Measurements from ENCODE around the gene LYPLAL1.
A peak's percentile ranks its signal among the peaks of the same experiment; 100 is the strongest.
"Not testable (repeated sequence)": the region's sequence is repeated elsewhere in the genome, so short reads cannot be mapped to it uniquely, and the experiment has no call there.

The LYPLAL1 gene

DNA sequence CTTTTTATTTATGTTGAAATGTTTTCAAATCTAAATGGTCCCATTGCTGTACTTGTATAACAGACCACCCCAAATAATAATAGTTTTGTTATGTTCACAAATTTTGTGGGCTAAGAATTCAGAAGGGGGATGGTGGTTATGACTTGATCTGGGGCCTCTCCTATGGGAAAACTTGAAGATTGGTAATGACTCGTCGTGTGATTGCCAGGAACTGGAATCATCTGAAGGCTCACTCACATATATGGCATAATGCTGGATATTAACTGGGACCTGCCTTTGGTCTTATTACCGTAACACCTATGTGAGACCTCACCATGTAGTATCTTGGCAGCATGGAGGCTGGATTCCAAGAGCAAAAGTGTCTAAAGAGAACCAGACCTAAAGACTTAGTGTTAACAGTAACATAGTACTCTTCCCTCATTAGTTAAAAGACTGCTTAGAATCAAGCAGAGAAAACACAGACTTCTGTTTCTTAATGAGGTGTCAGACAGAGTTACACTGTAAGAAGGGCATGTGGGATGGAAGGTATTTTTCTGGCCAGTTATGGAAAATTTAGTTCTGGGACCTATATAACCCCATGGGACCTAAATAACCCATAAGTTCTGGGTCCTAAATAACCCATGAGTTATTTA is 11.9 kb downstream of the LYPLAL1 start:
- no peaks in the 10 kb centered on the region for H3K36me3 ChIP-seq (ENCODE audit: insufficient read depth, low read length)
- peaks cover 17% of the 10 kb centered on the region for H3K4me1 ChIP-seq (ENCODE audit: control insufficient read depth, insufficient read depth, low read length)
- H3K9ac ChIP-seq (ENCODE audit: low read depth, low read length) = no peak overlapping the region
- H3K4me2 ChIP-seq (ENCODE audit: low read length) = no peak overlapping the region
- H3K27me3 ChIP-seq (ENCODE audit: control insufficient read depth, insufficient read depth, low read length) = no peaks in the 10 kb centered on the region
- no peak overlapping the region for H3K4me3 ChIP-seq (ENCODE audit: low read length)
- peaks cover 5% of the 10 kb centered on the region for H3K9me3 ChIP-seq (replicated peaks; ENCODE audit: low read length)

DNA sequence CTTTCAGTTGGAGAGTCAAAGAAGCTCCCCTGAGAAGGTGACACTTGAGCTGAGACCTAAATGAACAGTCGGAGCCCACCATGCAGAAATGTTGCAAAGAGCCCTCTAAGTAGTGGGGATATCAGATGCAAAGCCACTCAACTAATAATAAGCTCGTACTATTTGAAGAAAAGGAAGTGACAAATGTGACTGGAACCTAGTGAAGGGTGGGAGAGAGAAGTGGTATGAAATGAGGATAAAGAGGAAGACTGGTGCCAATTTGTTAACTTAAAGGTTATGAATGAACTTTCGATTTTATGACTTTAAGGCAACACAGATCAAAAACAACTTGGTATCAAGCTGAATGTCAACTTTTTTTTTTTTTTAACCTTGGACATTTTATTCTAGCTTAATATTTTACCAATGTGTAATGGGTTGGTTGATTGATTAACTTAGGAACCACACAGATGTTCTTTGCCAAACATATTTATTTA is 14.7 kb downstream of the LYPLAL1 start:
- Histone ChIP-seq H3K27me3 (ENCODE audit: control insufficient read depth, insufficient read depth, low read length) (no peaks in the 10 kb centered on the region), H3K9me3 (replicated peaks; ENCODE audit: low read length) (peaks cover 5% of the 10 kb centered on the region), H3K4me3 (ENCODE audit: low read length) (no peak overlapping the region), H3K36me3 (ENCODE audit: insufficient read depth, low read length) (no peaks in the 10 kb centered on the region), H3K4me1 (ENCODE audit: control insufficient read depth, insufficient read depth, low read length) (peaks cover 17% of the 10 kb centered on the region), H3K9ac (ENCODE audit: low read depth, low read length) (no peak overlapping the region), H3K4me2 (ENCODE audit: low read length) (no peak overlapping the region)

DNA sequence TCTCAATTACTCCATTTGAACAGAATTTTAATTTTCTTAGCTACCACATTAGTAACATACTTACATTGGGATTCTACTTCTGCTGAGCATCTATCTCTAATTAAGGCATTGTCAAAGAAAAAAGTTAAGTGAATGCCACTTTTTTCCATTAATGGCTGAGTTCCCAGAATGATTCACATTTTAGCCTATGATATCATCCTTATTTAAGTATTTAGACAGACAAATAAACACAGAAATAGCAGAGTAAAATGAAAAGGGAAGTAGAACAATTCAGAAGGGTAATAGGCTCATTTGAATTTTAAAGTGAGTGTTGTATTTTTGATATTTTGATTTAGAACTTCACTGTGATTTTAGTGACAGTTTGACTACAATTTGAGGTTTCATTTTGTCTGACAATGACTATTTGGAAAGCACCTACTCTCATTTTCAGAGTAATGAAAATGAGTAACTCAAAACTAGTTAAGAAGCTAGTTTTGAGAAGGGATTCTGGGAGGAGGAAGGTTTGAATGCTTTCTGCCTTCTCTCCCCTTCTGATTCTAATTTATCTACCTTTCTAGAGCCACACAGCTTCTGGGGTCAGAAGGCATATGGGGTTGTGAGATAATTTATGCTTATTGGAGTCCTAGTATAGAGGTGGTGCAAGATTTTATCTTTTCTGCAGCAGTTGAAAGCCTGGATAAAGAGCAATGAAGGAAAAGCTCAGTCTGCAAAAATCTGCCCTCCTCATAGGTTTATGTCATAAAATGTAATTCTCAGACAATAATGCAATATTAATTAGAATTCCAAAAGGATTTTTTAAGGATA is 15.5 kb downstream of the LYPLAL1 start:
- Histone ChIP-seq H3K9me3 (replicated peaks; ENCODE audit: low read length) (peaks cover 5% of the 10 kb centered on the region), H3K36me3 (ENCODE audit: insufficient read depth, low read length) (no peaks in the 10 kb centered on the region), H3K4me2 (ENCODE audit: low read length) (peak overlapping the region; percentile 63), H3K4me1 (ENCODE audit: control insufficient read depth, insufficient read depth, low read length) (peaks cover 17% of the 10 kb centered on the region), H3K4me3 (ENCODE audit: low read length) (no peak overlapping the region), H3K9ac (ENCODE audit: low read depth, low read length) (peak overlapping the region; percentile 11), H3K27me3 (ENCODE audit: control insufficient read depth, insufficient read depth, low read length) (no peaks in the 10 kb centered on the region)

DNA sequence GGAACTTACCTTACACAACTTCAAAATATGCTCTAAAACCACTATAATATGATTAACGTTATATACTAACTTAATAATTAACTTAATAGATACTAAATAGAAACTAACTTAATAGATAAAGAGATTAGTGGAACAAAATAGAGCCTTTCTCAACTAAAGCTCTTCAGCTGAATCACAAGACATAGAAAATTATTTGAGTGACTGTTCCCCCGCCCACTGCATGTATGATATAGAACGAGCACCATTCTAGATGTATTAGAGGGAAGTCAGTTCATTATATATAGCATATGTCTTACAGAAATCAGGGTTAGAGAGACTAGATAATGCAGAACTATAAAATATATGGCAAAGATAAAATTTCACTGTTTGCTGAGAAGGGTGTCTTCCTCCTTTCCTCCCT is 16.3 kb downstream of the LYPLAL1 start:
- Histone ChIP-seq H3K4me2 (ENCODE audit: low read length) (no peak overlapping the region), H3K4me1 (ENCODE audit: control insufficient read depth, insufficient read depth, low read length) (peaks cover 17% of the 10 kb centered on the region), H3K36me3 (ENCODE audit: insufficient read depth, low read length) (no peaks in the 10 kb centered on the region), H3K27me3 (ENCODE audit: control insufficient read depth, insufficient read depth, low read length) (no peaks in the 10 kb centered on the region), H3K9ac (ENCODE audit: low read depth, low read length) (no peak overlapping the region), H3K4me3 (ENCODE audit: low read length) (no peak overlapping the region), H3K9me3 (replicated peaks; ENCODE audit: low read length) (no peaks in the 10 kb centered on the region)

DNA sequence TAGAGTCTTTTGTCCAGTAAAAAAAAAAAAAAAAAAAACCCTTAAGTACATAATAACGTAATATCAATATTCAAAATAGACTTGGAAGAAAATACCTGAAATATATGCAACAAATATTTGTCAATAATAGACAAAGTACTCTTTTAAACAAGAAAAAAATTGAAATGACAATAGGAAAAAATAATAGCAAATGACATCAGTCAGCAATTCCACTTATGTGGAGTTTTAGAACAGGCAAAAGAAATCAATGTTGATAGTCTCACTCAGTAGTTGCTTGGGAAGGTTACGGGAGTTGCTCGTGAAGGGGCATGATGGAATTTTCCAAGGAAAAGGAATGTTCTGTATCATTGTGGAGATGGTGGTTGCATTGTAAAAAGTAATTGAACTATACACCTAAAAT is 16.9 kb downstream of the LYPLAL1 start:
- no peaks in the 10 kb centered on the region for H3K36me3 ChIP-seq (ENCODE audit: insufficient read depth, low read length)
- no peak overlapping the region for H3K4me2 ChIP-seq (ENCODE audit: low read length)
- peaks cover 17% of the 10 kb centered on the region for H3K4me1 ChIP-seq (ENCODE audit: control insufficient read depth, insufficient read depth, low read length)
- H3K9ac ChIP-seq (ENCODE audit: low read depth, low read length) = no peak overlapping the region
- no peaks in the 10 kb centered on the region for H3K9me3 ChIP-seq (replicated peaks; ENCODE audit: low read length)
- no peak overlapping the region for H3K4me3 ChIP-seq (ENCODE audit: low read length)
- no peaks in the 10 kb centered on the region for H3K27me3 ChIP-seq (ENCODE audit: control insufficient read depth, insufficient read depth, low read length)

DNA sequence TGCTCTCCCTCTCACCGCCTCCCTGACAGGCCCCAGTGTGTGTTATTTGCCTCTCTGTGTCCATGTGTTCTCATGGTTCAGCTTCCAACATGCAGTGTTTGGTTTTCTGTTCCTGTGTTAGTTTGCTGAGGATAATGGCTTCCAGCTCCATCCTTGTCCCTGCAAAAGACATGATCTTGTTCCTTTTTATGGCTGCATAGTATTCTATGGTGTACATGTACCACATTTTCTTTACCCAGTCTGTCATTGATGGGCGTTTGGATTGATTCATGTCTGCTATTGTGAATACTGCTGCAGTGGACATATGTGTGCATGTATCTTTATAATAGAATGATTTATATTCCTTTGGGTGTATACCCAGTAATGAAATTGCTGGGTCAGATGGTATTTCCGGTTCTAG is 22.2 kb downstream of the LYPLAL1 start:
- H3K4me3 ChIP-seq (ENCODE audit: low read length); H3K9ac ChIP-seq (ENCODE audit: low read depth, low read length); H3K4me2 ChIP-seq (ENCODE audit: low read length); H3K9me3 ChIP-seq (replicated peaks; ENCODE audit: low read length); H3K27me3 ChIP-seq (ENCODE audit: control insufficient read depth, insufficient read depth, low read length); H3K4me1 ChIP-seq (ENCODE audit: control insufficient read depth, insufficient read depth, low read length): not testable (repeated sequence)
- peaks cover 11% of the 10 kb centered on the region for H3K36me3 ChIP-seq (ENCODE audit: insufficient read depth, low read length)

DNA sequence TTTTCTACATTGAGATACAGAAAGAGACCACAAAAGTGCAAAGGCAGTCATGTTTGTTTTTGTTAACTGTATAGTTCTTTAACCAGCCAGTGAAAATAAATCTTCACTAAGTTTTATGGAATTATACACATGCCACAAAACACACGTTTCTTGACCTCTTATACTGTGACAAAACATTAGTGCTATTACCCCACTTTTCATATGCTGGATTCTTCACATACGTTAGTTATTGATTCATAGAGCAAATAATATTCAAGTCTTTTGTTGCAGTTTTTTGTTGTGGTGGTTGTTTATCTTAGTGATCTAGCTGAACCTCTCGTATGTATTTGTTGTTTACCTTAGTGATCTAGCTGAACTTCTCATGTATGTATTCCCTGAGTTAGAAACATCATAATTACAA is 28.0 kb downstream of the LYPLAL1 start:
- H3K4me2 ChIP-seq (ENCODE audit: low read length) = no peak overlapping the region
- H3K9me3 ChIP-seq (replicated peaks; ENCODE audit: low read length) = no peaks in the 10 kb centered on the region
- H3K9ac ChIP-seq (ENCODE audit: low read depth, low read length) = no peak overlapping the region
- H3K4me3 ChIP-seq (ENCODE audit: low read length) = no peak overlapping the region
- no peaks in the 10 kb centered on the region for H3K27me3 ChIP-seq (ENCODE audit: control insufficient read depth, insufficient read depth, low read length)
- H3K4me1 ChIP-seq (ENCODE audit: control insufficient read depth, insufficient read depth, low read length) = no peaks in the 10 kb centered on the region
- peaks cover 5% of the 10 kb centered on the region for H3K36me3 ChIP-seq (ENCODE audit: insufficient read depth, low read length)

DNA sequence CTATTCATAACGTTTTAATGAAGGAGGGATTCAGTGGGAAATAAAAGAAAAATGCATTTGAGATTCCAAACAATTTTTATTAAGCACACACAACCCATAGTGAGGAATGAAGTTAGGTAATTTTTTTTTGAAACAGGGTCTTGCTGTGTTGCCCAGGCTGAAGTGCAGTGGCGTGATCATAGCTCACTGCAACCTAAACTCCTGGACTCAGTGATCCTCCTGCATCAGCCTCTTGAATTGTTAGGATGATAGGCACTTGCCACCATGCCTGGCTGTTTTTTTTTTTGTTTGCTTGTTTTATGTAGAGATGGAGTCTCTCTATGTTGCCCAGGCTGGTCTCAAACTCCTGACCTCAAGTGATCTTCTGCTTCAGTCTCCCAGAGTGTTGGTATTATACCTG is 28.9 kb downstream of the LYPLAL1 start:
- H3K9ac ChIP-seq (ENCODE audit: low read depth, low read length) = no peak overlapping the region
- H3K4me1 ChIP-seq (ENCODE audit: control insufficient read depth, insufficient read depth, low read length) = no peaks in the 10 kb centered on the region
- H3K9me3 ChIP-seq (replicated peaks; ENCODE audit: low read length) = no peaks in the 10 kb centered on the region
- H3K27me3 ChIP-seq (ENCODE audit: control insufficient read depth, insufficient read depth, low read length) = no peaks in the 10 kb centered on the region
- no peak overlapping the region for H3K4me3 ChIP-seq (ENCODE audit: low read length)
- H3K4me2 ChIP-seq (ENCODE audit: low read length) = no peak overlapping the region
- H3K36me3 ChIP-seq (ENCODE audit: insufficient read depth, low read length) = peaks cover 4% of the 10 kb centered on the region

DNA sequence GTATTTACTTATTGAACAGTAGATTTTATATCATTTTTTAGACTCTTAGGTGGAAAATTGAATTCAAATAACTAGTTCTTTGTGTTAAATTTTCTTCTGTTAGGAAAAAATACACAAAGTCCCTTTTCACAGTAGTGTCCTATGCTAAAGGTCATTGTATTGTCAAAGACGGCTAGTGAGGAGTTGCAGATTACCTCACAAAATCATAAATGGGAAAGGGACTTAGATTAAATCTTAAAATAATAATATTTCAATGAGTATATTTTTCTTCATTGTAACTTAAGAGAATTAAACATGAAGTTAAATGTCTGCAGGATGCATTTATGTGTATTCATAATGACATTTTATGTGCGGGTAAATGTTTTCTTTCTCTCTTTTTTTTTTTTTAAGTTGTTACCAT is 32.7 kb downstream of the LYPLAL1 start:
- Histone ChIP-seq H3K9ac (ENCODE audit: low read depth, low read length) (no peak overlapping the region), H3K9me3 (replicated peaks; ENCODE audit: low read length) (no peaks in the 10 kb centered on the region), H3K4me3 (ENCODE audit: low read length) (no peak overlapping the region), H3K4me2 (ENCODE audit: low read length) (no peak overlapping the region), H3K36me3 (ENCODE audit: insufficient read depth, low read length) (no peaks in the 10 kb centered on the region), H3K27me3 (ENCODE audit: control insufficient read depth, insufficient read depth, low read length) (no peaks in the 10 kb centered on the region), H3K4me1 (ENCODE audit: control insufficient read depth, insufficient read depth, low read length) (no peaks in the 10 kb centered on the region)

DNA sequence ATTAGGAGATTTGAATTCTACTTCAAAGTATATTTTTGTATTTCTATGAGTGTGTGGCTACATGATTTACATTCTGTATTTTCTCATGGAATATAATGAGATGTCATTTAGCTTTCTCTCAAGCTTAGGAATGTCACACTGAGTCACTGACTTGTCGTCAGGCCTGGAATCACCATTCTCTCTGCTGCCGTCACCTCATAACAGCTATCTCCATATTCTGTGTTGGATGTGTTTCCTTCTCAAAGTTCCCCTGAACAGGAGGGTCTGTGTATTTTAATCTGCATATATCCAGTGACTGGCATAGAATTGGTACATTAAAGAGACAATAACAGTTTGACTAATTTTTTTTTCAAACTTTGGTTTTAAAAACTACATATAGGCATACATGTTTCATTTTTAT is 35.9 kb downstream of the LYPLAL1 start:
- no peak overlapping the region for H3K4me3 ChIP-seq (ENCODE audit: low read length)
- H3K9me3 ChIP-seq (replicated peaks; ENCODE audit: low read length) = no peaks in the 10 kb centered on the region
- no peak overlapping the region for H3K9ac ChIP-seq (ENCODE audit: low read depth, low read length)
- H3K27me3 ChIP-seq (ENCODE audit: control insufficient read depth, insufficient read depth, low read length) = no peaks in the 10 kb centered on the region
- H3K4me2 ChIP-seq (ENCODE audit: low read length) = no peak overlapping the region
- no peaks in the 10 kb centered on the region for H3K4me1 ChIP-seq (ENCODE audit: control insufficient read depth, insufficient read depth, low read length)
- H3K36me3 ChIP-seq (ENCODE audit: insufficient read depth, low read length) = peaks cover 3% of the 10 kb centered on the region

DNA sequence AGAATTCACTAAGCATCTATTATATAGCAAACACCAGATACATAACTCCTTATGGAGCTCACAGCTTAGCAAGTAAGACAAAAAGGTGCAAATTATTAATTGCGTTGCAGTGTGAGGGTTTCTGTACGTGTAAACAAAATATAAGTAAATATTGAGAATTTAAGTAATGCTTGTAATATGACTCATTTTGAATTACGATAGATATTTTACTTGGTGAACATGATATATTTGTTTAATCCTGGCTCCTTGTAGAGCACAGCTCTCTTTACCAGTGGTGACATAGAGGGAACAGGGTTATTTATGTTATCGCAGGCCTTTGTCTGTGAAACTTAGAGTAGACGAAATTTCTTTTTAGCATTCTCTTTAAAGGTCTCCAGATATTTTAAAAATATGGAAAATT is 36.4 kb downstream of the LYPLAL1 start:
- no peak overlapping the region for H3K4me3 ChIP-seq (ENCODE audit: low read length)
- no peaks in the 10 kb centered on the region for H3K9me3 ChIP-seq (replicated peaks; ENCODE audit: low read length)
- no peaks in the 10 kb centered on the region for H3K27me3 ChIP-seq (ENCODE audit: control insufficient read depth, insufficient read depth, low read length)
- no peak overlapping the region for H3K4me2 ChIP-seq (ENCODE audit: low read length)
- H3K36me3 ChIP-seq (ENCODE audit: insufficient read depth, low read length) = peaks cover 3% of the 10 kb centered on the region
- no peak overlapping the region for H3K9ac ChIP-seq (ENCODE audit: low read depth, low read length)
- H3K4me1 ChIP-seq (ENCODE audit: control insufficient read depth, insufficient read depth, low read length) = no peaks in the 10 kb centered on the region

DNA sequence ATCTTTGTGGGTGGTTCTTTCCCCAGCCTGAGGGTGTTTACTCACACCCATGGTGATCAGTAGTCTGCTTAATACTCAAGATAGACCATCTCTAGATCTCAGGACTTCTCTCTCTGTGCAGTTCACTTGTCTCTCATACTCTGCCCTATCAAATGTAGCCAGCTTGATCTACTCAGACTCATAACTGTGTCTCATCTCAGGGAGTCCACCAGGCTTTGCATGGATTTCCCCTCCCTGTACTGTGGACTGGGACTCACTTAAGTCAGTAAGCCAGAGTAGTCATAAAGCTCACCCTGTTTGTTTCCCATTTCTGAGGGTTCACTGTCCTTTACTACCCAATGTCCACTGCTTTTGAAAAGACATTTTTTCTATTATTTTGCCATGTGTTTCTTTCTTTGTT is 41.8 kb downstream of the LYPLAL1 start:
- Histone ChIP-seq H3K36me3 (ENCODE audit: insufficient read depth, low read length) (peaks cover 9% of the 10 kb centered on the region), H3K9ac (ENCODE audit: low read depth, low read length) (no peak overlapping the region), H3K4me2 (ENCODE audit: low read length) (no peak overlapping the region), H3K4me1 (ENCODE audit: control insufficient read depth, insufficient read depth, low read length) (no peaks in the 10 kb centered on the region), H3K4me3 (ENCODE audit: low read length) (no peak overlapping the region), H3K27me3 (ENCODE audit: control insufficient read depth, insufficient read depth, low read length) (no peaks in the 10 kb centered on the region), H3K9me3 (replicated peaks; ENCODE audit: low read length) (no peaks in the 10 kb centered on the region)

Data from skeletal muscle satellite cell (primary cell).